ENCODE results near the gene MACROD2.
"Not testable (repeated sequence)": the region's sequence is repeated elsewhere in the genome, so short reads cannot be mapped to it uniquely, and the experiment has no call there.

The MACROD2 gene

DNA sequence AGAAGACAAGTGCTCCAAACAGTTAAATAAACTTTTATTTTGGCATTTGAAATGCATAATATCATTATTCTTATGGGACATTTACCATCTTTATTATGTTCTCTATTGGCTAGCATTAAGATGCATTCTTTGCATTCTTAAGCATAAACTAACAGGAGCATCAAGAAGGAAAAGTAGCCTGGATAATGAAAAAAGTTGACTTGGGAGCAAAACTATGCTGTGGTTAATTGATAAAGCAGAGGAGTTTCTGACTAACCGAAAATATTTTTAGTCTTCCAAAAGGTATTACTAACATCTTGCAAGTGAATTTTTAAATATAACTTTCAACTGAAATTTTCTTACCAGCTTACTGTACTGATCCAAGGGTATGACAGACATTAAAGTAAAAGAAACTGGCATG, 201.8 kb downstream of the MACROD2 start:
- DNase-seq: no peak

DNA sequence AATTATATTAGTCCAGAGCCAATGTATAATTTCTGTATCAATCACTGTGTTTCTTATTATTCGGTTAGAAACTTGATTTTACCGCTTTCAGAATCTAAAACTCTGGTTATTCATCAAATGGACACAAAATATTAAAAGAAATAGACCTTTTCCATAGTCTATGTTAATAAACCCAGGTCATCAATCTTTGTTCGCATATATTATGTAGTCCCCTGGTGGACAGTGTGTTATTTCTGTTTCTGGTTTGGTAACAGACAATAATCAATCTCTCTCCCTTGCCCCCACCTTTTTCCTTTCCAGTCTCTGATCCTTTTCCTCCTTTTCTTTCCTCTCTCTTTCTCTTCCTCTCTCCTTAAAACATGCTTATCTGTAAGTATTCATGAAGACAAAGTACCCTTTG, 203.1 kb downstream of the MACROD2 start:
- no peak for DNase-seq

DNA sequence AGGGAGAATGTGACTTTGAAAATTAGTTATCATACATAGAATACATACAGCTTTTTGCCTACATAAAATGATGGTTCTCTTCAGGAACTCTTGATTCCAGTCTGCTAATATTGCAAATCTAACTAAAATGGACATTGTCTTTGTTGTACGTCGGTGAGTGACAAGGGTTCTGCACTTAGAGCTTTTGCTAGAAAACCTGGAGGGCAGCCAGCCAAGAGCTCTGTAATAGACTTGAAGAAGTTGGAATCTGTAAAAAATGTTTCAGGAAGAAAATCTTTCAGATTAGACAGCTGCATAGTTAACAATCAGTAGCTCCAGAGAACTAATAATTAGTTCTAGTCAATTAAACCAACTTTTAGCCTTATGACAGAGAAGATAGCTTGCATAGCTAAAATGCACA, 203.8 kb downstream of the MACROD2 start:
- no peak for DNase-seq

DNA sequence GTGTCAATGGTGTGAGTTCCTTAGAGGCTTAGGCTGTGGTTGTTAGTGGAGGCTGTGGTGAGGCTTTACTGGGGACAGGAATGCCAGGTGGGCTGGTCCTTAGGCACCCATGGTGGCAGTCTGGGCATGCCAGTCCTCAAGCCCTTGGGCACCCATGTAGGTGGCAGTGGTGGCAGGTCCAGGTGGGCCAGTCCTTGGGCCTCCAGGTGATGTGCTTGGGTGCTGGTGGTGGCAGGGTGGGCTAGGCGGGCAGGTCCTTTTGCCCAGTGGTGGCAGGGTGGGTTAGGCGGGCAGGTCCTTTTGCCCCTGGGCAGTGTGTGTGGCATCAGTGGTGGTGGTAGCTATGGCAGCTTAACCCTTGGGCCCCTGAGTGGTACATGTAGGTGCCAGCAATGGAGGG, 208.3 kb downstream of the MACROD2 start:
- no peak for DNase-seq

DNA sequence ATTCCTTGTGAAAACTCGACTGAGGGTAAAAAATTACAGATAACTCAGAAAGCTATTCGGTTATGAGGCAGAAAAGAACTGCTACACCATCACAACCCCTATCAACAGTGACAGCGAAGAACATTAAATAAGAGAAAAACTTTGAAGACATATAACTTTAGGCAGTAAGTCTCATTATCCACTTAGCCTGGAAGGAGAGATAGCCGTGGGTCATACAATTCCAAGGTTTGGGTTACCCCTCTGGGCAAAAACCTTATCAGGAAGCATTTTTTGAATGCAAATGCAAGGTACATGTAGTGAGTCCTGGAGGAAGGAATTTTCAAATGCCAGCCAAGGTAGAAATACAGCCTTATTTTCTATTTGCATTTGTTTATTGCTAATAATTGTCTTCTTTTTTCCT, 212.3 kb downstream of the MACROD2 start:
- DNase-seq: no peak

DNA sequence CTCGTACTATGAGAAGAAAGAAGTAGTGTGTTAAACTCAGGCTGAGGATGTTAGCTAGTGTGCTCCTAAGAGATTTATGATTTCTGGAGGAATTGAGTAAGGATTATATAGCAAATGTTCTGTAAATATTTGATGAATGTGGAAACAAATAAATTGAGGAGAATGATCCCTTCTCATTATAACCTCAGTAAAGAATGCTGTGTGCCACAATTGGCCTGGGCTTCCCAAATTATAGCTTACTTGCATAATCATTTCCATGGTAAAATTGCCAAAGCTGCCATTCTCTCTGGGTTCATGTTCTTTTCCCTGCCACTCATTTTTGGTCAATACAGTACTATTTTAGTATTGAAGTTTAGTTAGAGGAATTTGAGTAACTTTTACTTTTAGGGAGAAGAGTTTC, 213.6 kb downstream of the MACROD2 start:
- DNase-seq: no peak

DNA sequence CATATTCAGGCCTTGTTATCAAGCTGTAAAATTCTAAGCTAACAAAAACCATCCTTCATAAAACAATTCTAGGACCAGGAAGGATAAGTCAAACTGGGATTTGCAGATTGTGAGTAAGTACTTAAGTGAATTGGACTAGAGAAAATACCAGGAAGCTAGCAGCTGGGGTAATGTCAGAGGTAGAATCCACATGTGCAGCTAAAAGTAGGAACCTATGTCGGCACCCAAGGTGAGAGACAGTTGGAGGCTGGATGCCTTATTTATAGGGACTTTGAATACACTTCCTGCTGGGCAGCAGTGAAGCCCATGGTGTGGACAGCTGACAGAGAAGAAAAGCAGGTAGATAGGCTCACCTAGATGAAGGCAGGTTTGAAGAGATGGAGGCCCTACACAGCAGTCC, 214.8 kb downstream of the MACROD2 start:
- no peak for DNase-seq

DNA sequence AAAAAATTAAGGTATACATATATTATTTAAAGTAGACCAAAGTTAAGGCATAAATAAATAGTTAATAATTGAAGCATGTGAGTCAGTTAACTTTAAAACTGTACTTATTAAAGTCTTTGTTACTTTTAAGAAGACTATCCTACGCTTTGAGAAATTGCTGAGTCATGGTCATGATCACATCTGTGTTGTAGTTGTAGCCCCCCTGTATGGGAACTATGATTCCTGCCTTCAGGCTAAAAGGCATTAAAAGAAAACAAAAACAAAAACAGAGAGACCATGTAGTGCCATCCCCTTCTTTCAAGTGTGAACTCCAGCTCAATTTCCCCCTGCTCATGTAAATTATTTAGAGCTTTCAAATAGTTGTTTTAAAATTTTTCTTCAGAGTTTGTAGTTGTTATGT, 218.7 kb downstream of the MACROD2 start:
- DNase-seq: no peak

DNA sequence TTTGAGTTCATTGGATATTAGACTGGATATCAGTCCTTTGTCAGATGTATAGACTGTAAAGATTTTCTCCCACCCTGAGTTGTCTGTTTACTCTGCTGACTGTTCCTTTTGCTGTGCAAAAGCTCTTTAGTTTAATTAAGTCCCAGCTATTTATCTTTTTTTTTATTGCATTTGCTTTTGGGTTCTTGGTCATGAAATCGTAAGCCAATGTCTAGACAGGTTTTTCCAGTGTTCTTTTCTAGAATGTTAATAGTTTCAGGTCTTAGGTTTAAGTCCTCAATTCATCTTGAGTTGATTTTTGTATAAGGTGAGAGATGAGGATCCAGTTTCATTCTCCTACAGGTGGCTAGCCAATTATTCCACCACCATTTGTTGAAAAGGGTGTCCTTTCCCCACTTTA, 220.6 kb downstream of the MACROD2 start:
- DNase-seq: not testable (repeated sequence)

DNA sequence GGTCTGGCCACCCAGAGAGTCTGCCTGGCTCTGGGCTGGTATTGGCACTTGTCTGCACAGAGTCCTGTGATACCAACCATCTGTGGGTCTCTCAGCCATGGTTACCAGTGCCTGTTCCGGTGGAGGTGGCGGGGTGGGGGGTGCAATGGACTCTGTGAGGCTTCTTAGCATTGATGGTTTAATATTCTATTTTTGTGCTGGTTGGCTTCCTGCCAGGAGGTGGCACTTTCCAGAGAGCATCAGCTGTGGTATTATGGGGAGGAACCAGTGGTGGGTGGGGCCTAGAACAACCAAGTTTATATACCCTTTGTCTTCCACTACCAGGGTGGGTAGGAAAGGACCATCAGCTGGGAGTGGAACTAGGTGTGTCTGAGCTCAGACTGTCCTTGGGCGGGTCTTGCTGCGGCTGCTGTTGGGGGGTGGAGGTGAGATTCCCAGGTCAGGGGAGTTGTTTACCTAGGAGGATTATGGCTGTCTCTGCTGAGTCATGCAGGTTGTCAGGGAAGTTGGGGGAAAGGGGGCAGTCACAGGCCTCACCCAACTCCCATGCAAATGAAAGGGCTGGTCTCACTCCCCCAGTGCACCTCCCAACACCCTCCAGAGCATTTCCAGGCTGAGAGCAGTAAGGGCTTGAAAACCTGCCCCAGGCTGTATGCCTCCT, 224.6 kb downstream of the MACROD2 start:
- no peak for DNase-seq

DNA sequence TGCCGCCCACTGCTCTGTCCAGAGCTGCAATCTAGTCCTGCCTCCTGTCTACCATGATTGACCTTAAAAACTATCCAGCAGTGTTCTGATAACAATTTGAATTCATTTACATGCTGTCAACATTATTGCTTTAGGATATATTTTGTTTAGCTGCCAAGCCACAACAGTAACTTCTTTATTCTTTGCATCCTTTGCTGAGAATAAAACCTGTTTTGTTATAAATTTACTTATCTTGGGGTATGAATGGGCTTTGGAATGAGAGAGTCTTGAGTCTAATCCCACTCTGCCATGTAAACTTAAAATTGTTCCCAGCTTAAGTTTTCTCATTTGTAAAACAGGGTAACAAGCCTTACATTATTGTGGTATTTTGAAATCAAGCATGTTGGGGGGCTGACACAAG, 225.7 kb downstream of the MACROD2 start:
- DNase-seq: no peak

DNA sequence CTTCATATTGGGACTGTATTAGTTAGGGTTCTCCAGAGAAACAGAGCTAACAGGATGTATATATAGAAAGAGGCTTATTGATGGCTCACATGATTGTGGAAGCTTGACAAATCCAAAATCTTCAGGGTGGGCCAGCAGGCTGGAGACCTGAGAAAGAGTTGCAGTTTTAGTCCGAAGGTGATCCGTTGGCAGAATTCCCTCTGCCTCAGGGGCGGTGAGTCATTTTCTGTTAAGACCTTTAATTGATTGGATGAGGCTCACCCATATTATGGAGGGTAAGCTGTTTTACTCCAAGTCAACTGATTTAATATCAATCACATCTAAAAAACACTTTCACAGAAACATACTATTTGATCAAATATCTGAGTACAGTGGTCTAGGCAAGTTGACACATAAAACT, 228.5 kb downstream of the MACROD2 start:
- no peak for DNase-seq

DNA sequence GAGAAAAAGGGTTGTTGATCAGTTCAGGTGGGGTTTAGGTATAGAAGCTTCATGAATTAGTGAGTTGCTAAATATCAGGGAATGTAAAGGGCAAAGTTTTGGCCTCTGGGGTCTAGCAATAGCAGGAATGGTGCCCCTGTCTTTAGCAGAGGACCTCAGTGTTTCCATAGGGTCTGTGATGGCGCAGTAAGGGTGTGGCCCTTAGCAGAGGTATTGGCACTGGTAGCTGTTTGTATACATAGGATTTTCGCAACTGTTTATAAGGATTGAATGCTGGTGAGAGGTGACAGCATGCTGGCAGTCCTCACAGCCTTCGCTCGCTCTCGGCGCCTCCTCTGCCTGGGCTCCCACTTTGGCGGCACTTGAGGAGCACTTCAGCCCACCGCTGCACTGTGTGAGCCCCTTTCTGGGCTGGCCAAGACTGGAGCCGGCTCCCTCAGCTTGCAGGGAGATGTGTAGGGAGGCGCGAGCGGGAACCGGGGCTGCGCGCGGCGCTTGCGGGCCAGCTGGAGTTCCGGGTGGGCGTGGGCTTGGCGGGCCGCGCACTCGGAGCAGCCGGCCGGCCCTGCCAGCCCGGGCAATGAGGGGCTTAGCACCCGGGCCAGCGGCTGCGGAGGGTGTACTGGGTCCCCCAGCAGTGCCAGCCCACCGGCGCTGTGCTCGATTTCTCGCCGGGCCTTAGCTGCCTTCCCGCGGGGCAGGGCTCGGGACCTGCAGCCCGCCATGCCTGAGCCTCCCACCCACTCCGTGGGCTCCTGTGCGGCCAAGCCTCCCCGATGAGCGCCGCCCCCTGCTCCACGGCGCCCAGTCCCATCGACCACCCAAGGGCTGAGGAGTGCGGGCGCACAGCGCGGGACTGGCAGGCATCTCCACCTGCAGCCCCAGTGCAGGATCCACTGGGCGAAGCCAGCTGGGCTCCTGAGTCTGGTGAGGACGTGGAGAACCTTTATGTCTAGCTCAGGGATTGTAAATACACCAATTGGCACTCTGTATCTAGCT, 231.0 kb downstream of the MACROD2 start:
- DNase-seq: not testable (repeated sequence)

DNA sequence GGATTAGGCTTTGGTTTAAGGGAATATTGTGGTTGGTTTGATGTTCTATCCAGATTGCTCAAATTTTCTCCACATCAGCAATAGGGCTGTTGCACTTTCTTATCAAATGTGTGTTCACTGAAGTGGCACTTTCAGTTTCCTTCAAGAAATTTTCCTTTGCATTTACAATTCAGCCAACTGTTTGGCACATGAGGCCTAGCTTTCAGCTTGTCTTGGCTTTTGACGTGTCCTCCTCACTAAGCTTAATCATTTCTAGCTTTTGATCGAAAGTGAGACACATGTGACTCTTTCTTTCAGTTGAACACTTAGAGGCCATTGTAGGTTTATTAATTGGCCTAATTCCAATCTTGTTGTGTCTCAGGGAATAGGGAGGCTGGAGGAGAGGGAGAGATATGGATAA, 237.3 kb downstream of the MACROD2 start:
- DNase-seq: no peak

DNA sequence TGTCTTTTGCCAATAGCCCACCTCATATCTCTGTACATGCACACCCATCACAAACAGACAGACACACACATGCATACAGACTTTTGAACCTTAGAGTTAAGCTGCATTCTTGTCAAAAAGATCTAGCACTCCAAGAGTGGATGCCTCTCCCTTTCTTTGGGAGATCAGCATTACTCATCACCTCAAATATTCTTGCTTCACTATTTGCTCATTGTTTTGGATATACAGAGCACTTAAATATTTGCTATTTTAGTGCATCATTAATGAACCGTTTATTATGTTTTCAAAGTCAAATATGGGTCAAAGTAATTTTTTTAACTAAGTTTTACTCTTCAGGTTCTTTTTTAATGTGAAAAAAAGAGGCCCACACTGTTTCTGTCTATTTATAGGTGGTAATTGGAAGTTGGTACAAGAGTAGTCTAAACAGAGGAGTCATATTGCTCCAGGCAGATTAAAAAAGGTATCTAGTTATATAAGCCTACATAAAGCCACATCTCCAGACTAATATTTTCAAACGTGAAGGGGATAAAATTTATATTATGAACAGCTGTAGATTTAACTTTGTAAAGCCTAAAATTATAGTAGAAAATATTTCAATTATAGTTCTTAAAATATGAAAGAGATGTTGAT, 239.5 kb downstream of the MACROD2 start:
- no peak for DNase-seq

DNA sequence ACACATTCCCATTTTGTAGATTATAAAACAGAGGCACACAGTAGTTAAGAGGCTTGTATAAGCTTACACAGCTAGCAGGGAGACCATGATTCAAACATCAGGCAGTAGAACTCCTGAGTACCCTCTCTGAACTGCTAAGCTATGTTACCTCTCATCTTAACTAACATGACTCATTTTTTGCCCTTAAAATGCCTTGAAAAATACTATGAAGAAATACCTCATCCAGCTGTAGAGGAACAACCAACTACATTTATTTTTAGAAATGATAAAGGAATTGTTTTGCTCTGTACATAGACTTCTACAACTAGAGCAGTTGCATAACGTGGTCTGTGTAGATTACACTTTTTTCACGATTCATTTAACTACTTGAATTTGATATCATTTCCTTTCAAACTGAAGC, 240.0 kb downstream of the MACROD2 start:
- no peak for DNase-seq

DNA sequence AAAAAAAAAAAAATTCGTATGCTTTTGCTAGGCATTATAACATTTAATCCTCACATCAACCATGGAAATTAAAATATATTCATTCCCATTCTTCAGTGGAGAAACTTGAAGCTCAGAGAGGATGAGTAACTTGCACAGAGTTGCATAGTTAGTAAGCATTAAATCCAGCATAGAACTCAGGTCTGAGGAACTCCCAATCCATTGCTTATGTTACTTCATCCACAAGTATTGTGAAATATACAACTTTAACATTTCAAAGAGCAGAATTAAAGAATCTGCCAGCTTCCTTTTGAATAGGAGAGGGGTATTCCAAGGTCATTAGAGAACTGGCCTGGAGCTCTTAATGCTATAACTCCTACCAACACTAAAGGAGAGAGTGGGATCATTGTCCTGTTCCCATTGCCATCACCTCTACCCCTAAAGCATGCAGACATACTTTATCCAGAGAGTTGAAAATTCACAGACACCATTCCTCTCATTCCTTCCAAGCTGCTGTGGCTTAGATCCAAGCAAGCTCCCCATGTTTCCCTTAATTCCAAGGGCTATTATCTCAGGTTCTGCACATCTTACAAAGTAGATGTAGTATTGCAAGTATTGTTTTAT, 250.2 kb downstream of the MACROD2 start:
- DNase-seq: no peak

DNA sequence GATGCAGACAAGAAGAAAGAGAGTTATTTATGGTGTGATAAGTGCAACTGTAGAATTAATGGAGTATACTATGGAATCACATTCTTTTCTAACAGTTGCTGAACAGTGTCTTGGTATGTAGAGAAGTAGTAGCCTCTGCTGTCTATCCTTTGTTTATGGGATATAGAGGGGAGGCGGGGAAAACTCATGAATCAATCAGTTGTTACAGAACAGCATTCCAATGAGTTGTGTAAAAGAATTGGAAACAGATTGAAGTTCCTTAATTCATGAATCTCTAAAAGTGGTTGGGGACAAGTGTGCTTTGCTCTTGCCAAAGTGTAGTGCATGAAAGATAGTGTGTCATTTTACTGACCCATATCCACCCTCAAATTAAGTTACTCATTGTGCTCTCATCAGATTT, 264.4 kb downstream of the MACROD2 start:
- DNase-seq: no peak

DNA sequence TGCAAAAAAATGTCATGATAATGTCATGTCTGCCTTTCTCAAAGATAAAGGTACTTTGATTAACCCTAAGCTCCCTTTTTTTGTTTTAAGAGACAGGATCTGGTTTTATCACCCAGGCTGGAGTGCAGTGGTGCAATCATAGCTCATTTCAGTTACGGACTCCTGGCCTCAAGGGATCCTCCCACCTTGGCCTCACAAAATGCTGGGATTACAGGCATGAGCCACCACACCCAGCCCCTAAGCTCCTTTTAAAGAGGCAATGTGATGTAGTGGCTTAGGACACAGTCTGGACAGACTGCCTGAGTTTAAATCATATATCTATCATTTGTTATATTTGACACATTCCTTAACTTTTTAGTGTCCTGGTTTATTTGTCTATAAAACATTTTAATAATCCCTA, 265.1 kb downstream of the MACROD2 start:
- no peak for DNase-seq

DNA sequence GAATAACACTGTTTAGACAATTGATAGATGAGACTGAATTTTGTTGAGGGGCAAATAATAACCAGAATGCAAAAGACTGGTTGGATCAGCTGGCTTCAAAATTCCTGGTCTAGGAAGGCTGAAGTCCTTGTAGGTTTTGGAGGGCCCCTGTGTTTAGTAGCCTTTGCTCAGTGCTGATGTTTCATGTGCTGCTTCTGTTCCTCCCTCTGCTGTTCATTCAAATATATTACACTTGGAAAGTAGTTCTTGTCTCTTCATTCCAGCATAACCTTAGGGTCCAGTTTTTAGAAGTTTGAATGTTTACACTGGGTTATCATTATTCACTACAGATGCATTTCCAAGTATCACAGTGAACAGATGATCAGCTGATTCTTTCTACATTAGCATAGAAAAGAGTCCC, 269.6 kb downstream of the MACROD2 start:
- DNase-seq: no peak

DNA sequence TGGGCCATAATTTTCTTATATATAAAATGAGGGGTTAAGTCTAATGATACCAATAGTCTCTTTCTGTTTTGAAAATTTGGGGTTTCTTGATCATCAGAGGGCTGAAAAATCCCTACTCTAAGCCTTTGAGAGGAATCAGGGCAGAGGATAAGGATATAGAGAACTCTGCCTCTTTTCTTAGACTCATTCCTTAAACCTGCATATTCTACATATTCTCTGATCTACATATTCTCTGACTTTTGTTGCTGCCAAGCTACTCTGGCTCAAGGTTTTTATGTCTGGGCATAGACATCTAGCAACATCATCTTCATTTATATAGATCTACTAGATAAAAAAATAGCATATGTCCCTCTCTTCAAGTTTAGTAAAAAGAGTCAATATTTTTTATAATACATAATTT, 270.9 kb downstream of the MACROD2 start:
- DNase-seq: no peak

DNA sequence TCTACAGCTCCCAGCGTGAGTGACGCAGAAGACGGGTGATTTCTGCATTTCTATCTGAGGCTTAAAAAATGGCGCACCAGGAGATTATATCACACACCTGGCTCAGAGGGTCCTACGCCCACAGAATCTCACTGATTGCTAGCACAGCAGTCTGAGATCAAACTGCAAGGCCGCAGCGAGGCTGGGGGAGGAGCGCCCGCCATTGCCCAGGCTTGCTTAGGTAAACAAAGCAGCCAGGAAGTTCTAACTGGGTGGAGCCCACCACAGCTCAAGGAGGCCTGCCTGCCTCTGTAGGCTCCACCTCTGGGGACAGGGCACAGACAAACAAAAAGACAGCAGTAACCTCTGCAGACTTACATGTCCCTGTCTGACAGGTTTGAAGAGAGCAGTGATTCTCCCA, 275.4 kb downstream of the MACROD2 start:
- not testable (repeated sequence) for DNase-seq

DNA sequence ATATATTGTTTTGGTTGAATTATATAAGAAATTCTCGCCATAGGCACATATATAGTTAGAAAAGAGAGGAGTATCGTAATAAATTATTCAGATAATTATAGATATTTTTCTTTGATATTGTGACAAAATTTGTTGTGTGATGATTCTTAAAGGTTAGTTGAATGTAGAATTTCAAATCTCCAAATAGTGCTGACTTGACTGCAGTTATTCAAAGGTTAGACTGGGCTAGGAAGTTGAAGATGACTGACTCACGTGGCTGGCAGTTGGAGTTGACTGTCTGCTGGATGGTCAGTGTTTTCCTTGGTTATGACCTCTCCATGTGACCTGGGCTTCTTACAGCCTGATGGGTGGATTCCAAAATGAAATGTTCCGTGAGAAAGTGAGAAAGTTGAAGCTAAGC, 286.8 kb downstream of the MACROD2 start:
- DNase-seq: no peak
